Astrocyte (in vitro differentiated cells and primary cell): ENCODE data around the gene ZNF583. TPM values are rescaled to one million over a fixed set of nuclear protein-coding genes. Genes with fewer than 3 reads are reported as not detected.

Experiments
- DNase-seq: peaks from one replicate; pipeline ENCODE4 v3.0.0-alpha.2; 2010; ENCODE audit warnings: low read depth
- FAIRE-seq: peaks from 2 replicates; lab custom pipeline; 2011; peaks lifted over from hg19 to GRCh38; lab: Jason Lieb, UNC
- H2AFZ ChIP-seq: 2 replicates; pipeline ENCODE4 v1.6.0; 2012; ENCODE audit warnings: low read depth, low read length, inconsistent platforms
- H3K27ac ChIP-seq: 2 replicates; pipeline ENCODE4 v1.5.1; 2011; ENCODE audit warnings: low read depth, low read length, inconsistent platforms
- H3K27me3 ChIP-seq: 2 replicates; pipeline ENCODE4 v1.6.0; 2011; ENCODE audit warnings: low read length, inconsistent platforms; ENCODE audit not compliant: insufficient read depth
- H3K36me3 ChIP-seq: 2 replicates; pipeline ENCODE4 v1.5.1; 2011; ENCODE audit warnings: low read length, inconsistent platforms; ENCODE audit not compliant: insufficient read depth
- H3K4me1 ChIP-seq: 2 replicates; pipeline ENCODE4 v1.5.1; 2011; ENCODE audit warnings: low read length, inconsistent platforms; ENCODE audit not compliant: insufficient read depth
- H3K4me2 ChIP-seq: 2 replicates; pipeline ENCODE4 v1.6.0; 2012; ENCODE audit warnings: low read length, inconsistent platforms
- H3K4me3 ChIP-seq: 2 replicates; pipeline ENCODE4 v1.5.1; 2011; ENCODE audit warnings: low read depth, mild to moderate bottlenecking, low read length, inconsistent platforms; ENCODE audit not compliant: insufficient read depth
- H3K79me2 ChIP-seq: 2 replicates; pipeline ENCODE4 v1.6.0; 2012; ENCODE audit warnings: mild to moderate bottlenecking, low read length, inconsistent platforms; ENCODE audit not compliant: insufficient read depth
- H3K9ac ChIP-seq: 2 replicates; pipeline ENCODE4 v1.6.0; 2012; ENCODE audit warnings: mild to moderate bottlenecking, low read length, inconsistent platforms
- H3K9me3 ChIP-seq: 2 replicates; pipeline ENCODE4 v1.5.1; 2012; ENCODE audit warnings: low read depth, mild to moderate bottlenecking, low read length, inconsistent platforms; ENCODE audit not compliant: insufficient read depth
- H4K20me1 ChIP-seq: 2 replicates; pipeline ENCODE4 v1.6.0; 2012; ENCODE audit warnings: low read length, inconsistent platforms; ENCODE audit not compliant: insufficient read depth
- H3K27ac Mint-ChIP-seq: one replicate; pipeline ENCODE4 v1.8.0; 2021; ENCODE audit warnings: mild to moderate bottlenecking, mixed read lengths; ENCODE audit not compliant: unreplicated experiment
- H3K27me3 Mint-ChIP-seq: one replicate; pipeline ENCODE4 v1.8.0; 2021; ENCODE audit warnings: low read depth, mixed read lengths; ENCODE audit not compliant: unreplicated experiment
- H3K36me3 Mint-ChIP-seq: one replicate; pipeline ENCODE4 v1.8.0; 2021; ENCODE audit warnings: low read depth, mixed read lengths; ENCODE audit not compliant: unreplicated experiment
- H3K4me1 Mint-ChIP-seq: one replicate; pipeline ENCODE4 v1.8.0; 2021; ENCODE audit warnings: low read depth, mixed read lengths; ENCODE audit not compliant: unreplicated experiment
- H3K4me3 Mint-ChIP-seq: one replicate; pipeline ENCODE4 v1.8.0; 2021; ENCODE audit warnings: mild to moderate bottlenecking, moderate library complexity, mixed read lengths; ENCODE audit not compliant: unreplicated experiment
- H3K9me3 Mint-ChIP-seq: one replicate; pipeline ENCODE4 v1.8.0; 2021; ENCODE audit warnings: mild to moderate bottlenecking, mixed read lengths; ENCODE audit not compliant: unreplicated experiment
- CTCF ChIP-seq: IDR thresholded peaks from 2 replicates; pipeline ENCODE4 v1.5.1; 2011; ENCODE audit warnings: low read depth, mild to moderate bottlenecking, inconsistent platforms, low read length, moderate library complexity; ENCODE audit not compliant: insufficient read depth
- EZH2 ChIP-seq: IDR thresholded peaks from 2 replicates; pipeline ENCODE4 v1.6.1; 2012; ENCODE audit warnings: mild to moderate bottlenecking, low read length, inconsistent platforms; ENCODE audit not compliant: insufficient read depth
- total RNA-seq: library from RNA; stranded (reverse); gene quantifications from 2 replicates; pipeline ENCODE4 v1.2.1, GENCODE V29; 2021

The ZNF583 gene
- total RNA-seq, 1 donor from 2014 or later: 8.1 TPM

GRCh38 chr19:56405062-56405461, 930 bp downstream of the ZNF583 start:
- no peak for DNase-seq
- TF ChIP-seq CTCF: no peak
- TF ChIP-seq EZH2: no peak
- peaks cover 29% of the 10 kb centered on the region for H3K36me3 ChIP-seq
- no peak overlapping the region for H3K27ac Mint-ChIP-seq
- no peaks in the 10 kb centered on the region for H3K27me3 Mint-ChIP-seq
- H3K27ac ChIP-seq: no peak overlapping the region
- H3K36me3 Mint-ChIP-seq: peaks cover 64% of the 10 kb centered on the region
- H3K9me3 Mint-ChIP-seq: peaks cover 57% of the 10 kb centered on the region
- H3K4me3 ChIP-seq: peak overlapping the region; percentile 97
- no peaks in the 10 kb centered on the region for H3K27me3 ChIP-seq
- H2AFZ ChIP-seq: peak overlapping the region; percentile 99
- H3K4me2 ChIP-seq: peak overlapping the region; percentile 94
- no peak for FAIRE-seq
- peaks cover 9% of the 10 kb centered on the region for H3K4me1 Mint-ChIP-seq
- H4K20me1 ChIP-seq: no peaks in the 10 kb centered on the region
- H3K4me3 Mint-ChIP-seq: peak overlapping the region; percentile 90
- peaks cover 20% of the 10 kb centered on the region for H3K79me2 ChIP-seq
- peaks cover 38% of the 10 kb centered on the region for H3K9me3 ChIP-seq
- H3K4me1 ChIP-seq: peaks cover 12% of the 10 kb centered on the region
- peak overlapping the region; percentile 91 for H3K9ac ChIP-seq

- no peak overlapping the region for H2AFZ ChIP-seq
- no peak overlapping the region for H3K4me3 ChIP-seq
- H3K4me1 ChIP-seq: no peaks in the 10 kb centered on the region
- Mint-ChIP-seq H3K27me3 (no peaks in the 10 kb centered on the region), H3K4me1 (no peaks in the 10 kb centered on the region), H3K4me3 (no peak overlapping the region), H3K36me3 (peaks cover 65% of the 10 kb centered on the region), H3K9me3 (peaks cover 82% of the 10 kb centered on the region), H3K27ac (no peak overlapping the region)
- FAIRE-seq (no peak), DNase-seq (no peak)
- no peak for TF ChIP-seq CTCF
- TF ChIP-seq EZH2: no peak
- no peak overlapping the region for H3K9ac ChIP-seq
- H3K36me3 ChIP-seq: peaks cover 16% of the 10 kb centered on the region
- no peaks in the 10 kb centered on the region for H3K79me2 ChIP-seq
- H3K9me3 ChIP-seq: peaks cover 54% of the 10 kb centered on the region
- no peak overlapping the region for H3K4me2 ChIP-seq
- no peaks in the 10 kb centered on the region for H4K20me1 ChIP-seq
- no peaks in the 10 kb centered on the region for H3K27me3 ChIP-seq
- no peak overlapping the region for H3K27ac ChIP-seq
These were observed 19.3 kb downstream of the ZNF583 start for GRCh38 chr19:56423276-56423984.

GRCh38 chr19:56423985-56424353, 19.8 kb downstream of the ZNF583 start:
- TF ChIP-seq CTCF: no peak
- TF ChIP-seq EZH2: no peak

More at GRCh38 chr19:56423985-56424353, 19.8 kb downstream of the ZNF583 start:
- no peak overlapping the region for H3K27ac ChIP-seq
- Mint-ChIP-seq H3K27me3 (no peaks in the 10 kb centered on the region), H3K36me3 (peaks cover 59% of the 10 kb centered on the region), H3K27ac (no peak overlapping the region), H3K4me3 (no peak overlapping the region), H3K9me3 (peaks cover 77% of the 10 kb centered on the region), H3K4me1 (no peaks in the 10 kb centered on the region)
- H3K79me2 ChIP-seq: no peaks in the 10 kb centered on the region
- no peaks in the 10 kb centered on the region for H3K27me3 ChIP-seq
- H3K4me1 ChIP-seq: no peaks in the 10 kb centered on the region
- H2AFZ ChIP-seq: no peak overlapping the region
- peaks cover 16% of the 10 kb centered on the region for H3K36me3 ChIP-seq
- H3K4me3 ChIP-seq: no peak overlapping the region
- H3K4me2 ChIP-seq: no peak overlapping the region
- peak; percentile 52 for FAIRE-seq
- peaks cover 57% of the 10 kb centered on the region for H3K9me3 ChIP-seq
- no peaks in the 10 kb centered on the region for H4K20me1 ChIP-seq
- no peak overlapping the region for H3K9ac ChIP-seq
- DNase-seq: no peak
